Neural progenitor cell (in vitro differentiated cells): ENCODE measurements around the gene CDC42BPA. TPM values are rescaled to one million over a fixed set of nuclear protein-coding genes. Genes with fewer than 3 reads are reported as not detected.

Source experiments
- DNase-seq: peaks from one replicate; pipeline ENCODE4 v3.0.0-alpha.2; 2016; ENCODE audit warnings: low spot score
- H2AFZ ChIP-seq: fragments of 200-600 bp; sonication (generic); replicated peaks from 2 replicates; pipeline ENCODE4 v1.6.1; 2016; ENCODE audit warnings: antibody characterized with exemption
- H3F3A ChIP-seq: fragments of 200-600 bp; sonication (generic); 2 replicates; pipeline ENCODE4 v1.6.1; 2016; ENCODE audit warnings: antibody characterized with exemption, low read depth
- H3K27ac ChIP-seq: fragments of 200-600 bp; sonication (generic); 2 replicates; pipeline ENCODE4 v1.5.1; 2016; ENCODE audit warnings: mild to moderate bottlenecking
- H3K27me3 ChIP-seq: fragments of 200-600 bp; sonication (generic); 2 replicates; pipeline ENCODE4 v1.6.1; 2016; ENCODE audit warnings: mild to moderate bottlenecking, moderate library complexity
- H3K36me3 ChIP-seq: fragments of 200-600 bp; sonication (generic); 2 replicates; pipeline ENCODE4 v1.5.1; 2016
- H3K4me1 ChIP-seq: fragments of 200-600 bp; sonication (generic); 2 replicates; pipeline ENCODE4 v1.6.1; 2016; ENCODE audit warnings: mixed run types
- H3K4me2 ChIP-seq: fragments of 200-600 bp; sonication (generic); 2 replicates; pipeline ENCODE4 v1.6.1; 2016
- H3K4me3 ChIP-seq: fragments of 200-600 bp; sonication (generic); 2 replicates; pipeline ENCODE4 v1.5.1; 2016
- H3K79me2 ChIP-seq: fragments of 200-600 bp; sonication (generic); 2 replicates; pipeline ENCODE4 v1.6.1; 2016; ENCODE audit warnings: low read depth
- H3K9ac ChIP-seq: fragments of 200-600 bp; sonication (generic); 2 replicates; pipeline ENCODE4 v1.6.1; 2016
- H3K9me3 ChIP-seq: fragments of 200-600 bp; sonication (generic); 2 replicates; pipeline ENCODE4 v1.5.1; 2016; ENCODE audit warnings: low read depth
- H4K20me1 ChIP-seq: fragments of 200-600 bp; sonication (generic); 2 replicates; pipeline ENCODE4 v1.6.1; 2016; ENCODE audit warnings: low read depth
- H3K27ac Mint-ChIP-seq: 3 replicates; pipeline ENCODE4 v1.8.0; 2021; ENCODE audit warnings: mixed read lengths
- H3K27me3 Mint-ChIP-seq: 2 replicates; pipeline ENCODE4 v1.8.0; 2022; ENCODE audit warnings: low read depth, mild to moderate bottlenecking, inconsistent platforms, moderate library complexity, mixed read lengths; ENCODE audit not compliant: insufficient read depth
- H3K36me3 Mint-ChIP-seq: 3 replicates; pipeline ENCODE4 v1.8.0; 2021; ENCODE audit warnings: mixed read lengths
- H3K4me1 Mint-ChIP-seq: 3 replicates; pipeline ENCODE4 v1.8.0; 2021; ENCODE audit warnings: mixed read lengths
- H3K4me3 Mint-ChIP-seq: 3 replicates; pipeline ENCODE4 v1.8.0; 2021; ENCODE audit warnings: mild to moderate bottlenecking, moderate library complexity, mixed read lengths
- H3K9me3 Mint-ChIP-seq: 3 replicates; pipeline ENCODE4 v1.8.0; 2020; ENCODE audit warnings: mixed read lengths
- EZH2 ChIP-seq: fragments of 200-600 bp; sonication (generic); IDR thresholded peaks from 2 replicates; pipeline ENCODE4 v1.6.1; 2017; ENCODE audit warnings: antibody characterized with exemption, mild to moderate bottlenecking, moderate library complexity
- EZH2phosphoT487 ChIP-seq: fragments of 200-600 bp; sonication (generic); IDR thresholded peaks from 2 replicates; pipeline ENCODE4 v1.6.1; 2017; ENCODE audit warnings: antibody characterized with exemption
- total RNA-seq: library from RNA; depleted of rRNA; stranded (reverse); fragments of >200 nt; gene quantifications from 2 replicates; pipeline ENCODE4 v1.2.3, GENCODE V29; 2015; ENCODE audit warnings: low replicate concordance
- TF ChIP-seq, protein P1 (sequence below): fragments of 200-600 bp; sonication (generic); IDR thresholded peaks from 2 replicates; pipeline ENCODE4 v1.5.1; 2017; ENCODE audit warnings: antibody characterized with exemption, mild to moderate bottlenecking

Gene CDC42BPA
- total RNA-seq, 1 donor from 2014 or later = 54.7 TPM

DNA sequence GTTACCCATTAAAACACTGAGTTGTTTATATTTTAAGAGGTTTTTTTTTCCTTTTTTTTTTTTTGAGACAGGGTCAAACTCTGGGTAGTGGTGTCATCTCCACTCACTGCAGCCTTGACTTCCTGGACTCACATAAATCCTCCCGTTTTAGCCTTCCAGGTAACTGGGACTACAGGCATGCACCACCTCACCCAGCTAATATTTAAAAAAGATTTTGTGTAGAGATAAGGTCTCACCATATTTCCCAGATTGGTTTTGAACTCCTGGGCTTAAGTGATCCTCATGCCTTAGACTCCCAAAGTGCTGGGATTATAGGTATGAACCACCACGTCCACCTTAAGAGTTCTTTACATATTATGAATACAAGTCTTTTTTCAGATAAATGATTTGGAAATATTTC lies 231.7 kb downstream of the CDC42BPA start:
- no peak for DNase-seq
- H3K9me3 ChIP-seq = no peaks in the 10 kb centered on the region
- no peak overlapping the region for H3K27ac ChIP-seq
- H3K9me3 Mint-ChIP-seq = peaks cover 19% of the 10 kb centered on the region
- H3F3A ChIP-seq = no peaks in the 10 kb centered on the region
- H3K27me3 ChIP-seq = no peaks in the 10 kb centered on the region
- no peak overlapping the region for H3K9ac ChIP-seq
- peaks cover 3% of the 10 kb centered on the region for H3K27me3 Mint-ChIP-seq
- H3K4me3 ChIP-seq = no peak overlapping the region
- no peak overlapping the region for H3K27ac Mint-ChIP-seq
- H3K4me3 Mint-ChIP-seq = no peak overlapping the region
- no peak overlapping the region for H3K4me2 ChIP-seq
- H3K4me1 Mint-ChIP-seq = no peaks in the 10 kb centered on the region
- no peaks in the 10 kb centered on the region for H3K79me2 ChIP-seq
- no peaks in the 10 kb centered on the region for H3K36me3 ChIP-seq
- no peak for TF ChIP-seq EZH2
- TF ChIP-seq, protein P1, sequence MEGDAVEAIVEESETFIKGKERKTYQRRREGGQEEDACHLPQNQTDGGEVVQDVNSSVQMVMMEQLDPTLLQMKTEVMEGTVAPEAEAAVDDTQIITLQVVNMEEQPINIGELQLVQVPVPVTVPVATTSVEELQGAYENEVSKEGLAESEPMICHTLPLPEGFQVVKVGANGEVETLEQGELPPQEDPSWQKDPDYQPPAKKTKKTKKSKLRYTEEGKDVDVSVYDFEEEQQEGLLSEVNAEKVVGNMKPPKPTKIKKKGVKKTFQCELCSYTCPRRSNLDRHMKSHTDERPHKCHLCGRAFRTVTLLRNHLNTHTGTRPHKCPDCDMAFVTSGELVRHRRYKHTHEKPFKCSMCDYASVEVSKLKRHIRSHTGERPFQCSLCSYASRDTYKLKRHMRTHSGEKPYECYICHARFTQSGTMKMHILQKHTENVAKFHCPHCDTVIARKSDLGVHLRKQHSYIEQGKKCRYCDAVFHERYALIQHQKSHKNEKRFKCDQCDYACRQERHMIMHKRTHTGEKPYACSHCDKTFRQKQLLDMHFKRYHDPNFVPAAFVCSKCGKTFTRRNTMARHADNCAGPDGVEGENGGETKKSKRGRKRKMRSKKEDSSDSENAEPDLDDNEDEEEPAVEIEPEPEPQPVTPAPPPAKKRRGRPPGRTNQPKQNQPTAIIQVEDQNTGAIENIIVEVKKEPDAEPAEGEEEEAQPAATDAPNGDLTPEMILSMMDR = no peak
- H3K4me1 ChIP-seq = no peaks in the 10 kb centered on the region
- no peaks in the 10 kb centered on the region for H4K20me1 ChIP-seq
- peaks cover 53% of the 10 kb centered on the region for H3K36me3 Mint-ChIP-seq
- no peak overlapping the region for H2AFZ ChIP-seq

DNA sequence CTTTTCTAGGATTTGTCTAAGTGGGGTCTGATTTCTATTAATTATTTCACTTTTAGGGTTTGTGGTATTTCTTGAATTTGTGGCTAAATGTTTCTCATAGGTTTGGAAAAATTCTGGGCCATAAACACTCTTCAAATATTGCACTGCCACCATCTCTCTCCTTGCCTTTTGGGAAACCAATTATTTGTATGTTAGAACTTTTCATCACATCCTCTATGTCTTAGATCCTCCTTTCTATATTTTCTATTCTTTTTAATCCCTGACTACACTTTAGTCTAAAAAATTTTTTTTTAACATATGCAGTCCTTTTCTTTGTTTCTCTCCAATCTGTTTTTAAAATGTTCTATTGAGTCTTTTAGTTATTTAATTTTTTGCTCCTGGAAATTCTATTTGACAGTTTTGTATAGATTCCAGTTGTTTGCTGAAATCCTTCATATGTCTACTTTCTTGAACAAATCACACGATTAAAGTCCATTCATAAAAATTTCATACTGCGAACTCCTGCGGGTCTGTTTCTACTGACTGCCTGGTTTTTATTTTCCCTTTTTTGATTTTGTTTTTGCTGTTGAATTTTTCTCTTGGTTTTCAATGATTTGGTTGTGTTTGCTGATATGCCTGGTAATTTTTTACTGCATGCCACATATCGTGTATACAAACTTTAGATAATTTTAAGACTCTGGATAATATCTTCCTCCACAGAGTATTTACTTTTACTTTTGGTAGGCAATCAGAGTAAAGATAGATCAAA lies 235.1 kb downstream of the CDC42BPA start:
- Histone ChIP-seq H3K9me3 (no peaks in the 10 kb centered on the region), H3K9ac (no peak overlapping the region), H3K4me3 (no peak overlapping the region), H2AFZ (no peak overlapping the region), H4K20me1 (no peaks in the 10 kb centered on the region), H3K27ac (no peak overlapping the region), H3K4me2 (no peak overlapping the region), H3K36me3 (peaks cover 6% of the 10 kb centered on the region), H3K27me3 (no peaks in the 10 kb centered on the region), H3K79me2 (no peaks in the 10 kb centered on the region), H3K4me1 (no peaks in the 10 kb centered on the region), H3F3A (no peaks in the 10 kb centered on the region)
- peaks cover 19% of the 10 kb centered on the region for H3K9me3 Mint-ChIP-seq
- peaks cover 41% of the 10 kb centered on the region for H3K36me3 Mint-ChIP-seq
- no peak overlapping the region for H3K27ac Mint-ChIP-seq
- DNase-seq = no peak
- TF ChIP-seq, protein P1 = no peak
- no peak for TF ChIP-seq EZH2phosphoT487
- TF ChIP-seq EZH2 = no peak
- no peak overlapping the region for H3K4me3 Mint-ChIP-seq
- peaks cover 3% of the 10 kb centered on the region for H3K27me3 Mint-ChIP-seq
- no peaks in the 10 kb centered on the region for H3K4me1 Mint-ChIP-seq

DNA sequence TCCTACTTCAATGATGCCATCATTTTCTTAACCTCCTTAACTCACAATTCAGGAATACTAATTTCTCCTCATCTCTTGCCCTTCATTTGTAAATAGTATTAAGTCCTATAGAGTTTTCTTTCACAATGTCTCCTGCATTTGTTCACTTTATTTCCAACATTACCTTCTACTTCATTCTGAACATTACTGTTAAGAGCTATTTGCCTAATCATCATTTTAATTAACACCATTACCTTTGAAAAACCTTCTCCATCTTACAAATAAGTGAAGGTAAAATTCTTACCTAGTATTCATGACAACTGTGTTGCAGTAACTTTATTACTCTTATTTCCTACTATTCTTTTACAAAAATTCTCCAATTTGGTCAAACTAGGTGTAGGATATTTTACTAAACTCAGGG lies 240.5 kb downstream of the CDC42BPA start:
- Histone ChIP-seq H3K9ac (no peak overlapping the region), H3K36me3 (peaks cover 6% of the 10 kb centered on the region), H3K27ac (no peak overlapping the region), H3K4me1 (no peaks in the 10 kb centered on the region), H4K20me1 (no peaks in the 10 kb centered on the region), H3K9me3 (no peaks in the 10 kb centered on the region), H2AFZ (no peak overlapping the region), H3K79me2 (no peaks in the 10 kb centered on the region), H3K4me3 (no peak overlapping the region), H3K27me3 (no peaks in the 10 kb centered on the region), H3K4me2 (no peak overlapping the region), H3F3A (no peaks in the 10 kb centered on the region)
- no peaks in the 10 kb centered on the region for H3K4me1 Mint-ChIP-seq
- peaks cover 2% of the 10 kb centered on the region for H3K9me3 Mint-ChIP-seq
- H3K27ac Mint-ChIP-seq = no peak overlapping the region
- H3K36me3 Mint-ChIP-seq = peaks cover 8% of the 10 kb centered on the region
- TF ChIP-seq, protein P1 = no peak
- no peak for TF ChIP-seq EZH2
- no peak for TF ChIP-seq EZH2phosphoT487
- H3K27me3 Mint-ChIP-seq = no peaks in the 10 kb centered on the region
- no peak overlapping the region for H3K4me3 Mint-ChIP-seq
- no peak for DNase-seq
